DND-41 (cell line): ENCODE measurements around the gene TMEM214.

Experiments used
- ATAC-seq: fragments of 200-7000 bp; cut with Tn5 transposase; 3 replicates; pipeline ENCODE4 v1.9.1; 2021; ENCODE audit warnings: low read depth; ENCODE audit not compliant: insufficient read depth
- DNase-seq: peaks from one replicate; pipeline ENCODE4 v3.0.0-alpha.2; 2020
- H2AFZ ChIP-seq: 2 replicates; pipeline ENCODE4 v1.6.0; 2012; ENCODE audit warnings: low read depth, low read length
- H3K27ac ChIP-seq: 2 replicates; pipeline ENCODE4 v1.5.1; 2012; ENCODE audit warnings: low read length, inconsistent platforms
- H3K27me3 ChIP-seq: fragments of 200-600 bp; sonication (generic); 2 replicates; pipeline ENCODE4 v1.6.0; 2012; ENCODE audit warnings: low read length, mild to moderate bottlenecking, inconsistent platforms; ENCODE audit not compliant: insufficient read depth, poor library complexity
- H3K36me3 ChIP-seq: 2 replicates; pipeline ENCODE4 v1.5.1; 2012; ENCODE audit warnings: low read length, inconsistent platforms; ENCODE audit not compliant: insufficient read depth
- H3K4me1 ChIP-seq: 2 replicates; pipeline ENCODE4 v1.5.1; 2012; ENCODE audit warnings: mild to moderate bottlenecking, low read length; ENCODE audit not compliant: insufficient read depth
- H3K4me2 ChIP-seq: 2 replicates; pipeline ENCODE4 v1.6.0; 2012; ENCODE audit warnings: mild to moderate bottlenecking, moderate library complexity, low read length, inconsistent platforms; ENCODE audit not compliant: insufficient read depth
- H3K4me3 ChIP-seq, 2 experiments: fragments of 200-600 bp in 1 of 2; shearing (Covaris generic) in 1 of 2; 2 replicates each; pipeline ENCODE4 v1.5.1; 2012 to 2016; ENCODE audit warnings: inconsistent platforms in 2 of 2, low read length in 2 of 2, mild to moderate bottlenecking in 2 of 2, low read depth in 1 of 2, moderate library complexity in 1 of 2
- H3K79me2 ChIP-seq: 2 replicates; pipeline ENCODE4 v1.6.0; 2012; ENCODE audit warnings: low read length, inconsistent platforms; ENCODE audit not compliant: insufficient read depth
- H3K9ac ChIP-seq: 2 replicates; pipeline ENCODE4 v1.6.0; 2012; ENCODE audit warnings: low read depth, mild to moderate bottlenecking, inconsistent platforms, low read length, moderate library complexity
- H3K9me3 ChIP-seq: 2 replicates; pipeline ENCODE4 v1.5.1; 2012; ENCODE audit warnings: low read length, moderate library complexity, mild to moderate bottlenecking, inconsistent platforms; ENCODE audit not compliant: insufficient read depth, severe bottlenecking
- H4K20me1 ChIP-seq: 2 replicates; pipeline ENCODE4 v1.6.0; 2012; ENCODE audit warnings: low read length; ENCODE audit not compliant: insufficient read depth
- CTCF ChIP-seq: IDR thresholded peaks from 2 replicates; pipeline ENCODE4 v1.5.1; 2012; ENCODE audit warnings: borderline replicate concordance, low read length, moderate library complexity, mild to moderate bottlenecking; ENCODE audit not compliant: poor library complexity, severe bottlenecking; ENCODE audit errors: extremely low read depth
- EZH2 ChIP-seq: IDR thresholded peaks from 3 replicates; pipeline ENCODE4 v1.6.1; 2012; ENCODE audit warnings: borderline replicate concordance, low read depth, mild to moderate bottlenecking, moderate library complexity, low read length, inconsistent platforms; ENCODE audit not compliant: severe bottlenecking

The TMEM214 gene

GRCh38 chr2:27000228-27000627, 32.5 kb upstream of the TMEM214 start:
- H3K27me3 ChIP-seq, result peaks cover 10% of the 10 kb centered on the region
- no peak overlapping the region for H3K4me2 ChIP-seq
- DNase-seq, result no peak
- no peak overlapping the region for H3K27ac ChIP-seq
- no peak for ATAC-seq
- H2AFZ ChIP-seq, result no peak overlapping the region
- H3K9ac ChIP-seq, result no peak overlapping the region
- no peaks in the 10 kb centered on the region for H3K9me3 ChIP-seq
- no peaks in the 10 kb centered on the region for H3K4me1 ChIP-seq
- TF ChIP-seq CTCF, result no peak
- TF ChIP-seq EZH2, result no peak
- H4K20me1 ChIP-seq, result no peaks in the 10 kb centered on the region
- H3K36me3 ChIP-seq, result no peaks in the 10 kb centered on the region
- no peak overlapping the region for H3K4me3 ChIP-seq
- H3K79me2 ChIP-seq, result no peaks in the 10 kb centered on the region

GRCh38 chr2:27000995-27001394, 31.8 kb upstream of the TMEM214 start:
- H3K4me2 ChIP-seq, result no peak overlapping the region
- H3K27ac ChIP-seq, result no peak overlapping the region
- ATAC-seq (no peak), DNase-seq (no peak)
- no peaks in the 10 kb centered on the region for H3K4me1 ChIP-seq
- H3K79me2 ChIP-seq, result no peaks in the 10 kb centered on the region
- no peak overlapping the region for H3K4me3 ChIP-seq
- peaks cover 10% of the 10 kb centered on the region for H3K27me3 ChIP-seq
- no peaks in the 10 kb centered on the region for H3K9me3 ChIP-seq
- H3K9ac ChIP-seq, result no peak overlapping the region
- H2AFZ ChIP-seq, result no peak overlapping the region
- no peaks in the 10 kb centered on the region for H3K36me3 ChIP-seq
- TF ChIP-seq CTCF (no peak), EZH2 (no peak)
- no peaks in the 10 kb centered on the region for H4K20me1 ChIP-seq

DNA sequence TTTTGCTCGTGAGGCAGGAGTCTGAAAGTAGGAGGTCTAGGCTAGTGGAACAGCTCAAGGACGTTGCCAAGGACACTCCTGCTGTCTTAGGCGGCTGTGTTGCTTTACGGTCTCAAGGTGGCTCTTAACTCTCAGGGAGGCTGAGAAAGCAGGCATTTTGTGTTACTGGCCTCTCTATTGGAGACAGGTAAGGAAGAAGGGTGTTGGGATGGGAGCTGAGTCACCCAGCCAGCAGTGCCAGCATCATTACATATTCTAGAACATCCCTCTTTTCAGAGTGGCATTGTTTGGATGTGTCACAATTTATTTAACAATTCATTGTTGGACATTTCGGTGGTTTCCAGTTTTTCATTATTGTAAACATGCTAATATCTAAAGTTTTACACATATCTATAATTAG, 30.8 kb upstream of the TMEM214 start:
- no peak for ATAC-seq
- no peak overlapping the region for H3K9ac ChIP-seq
- no peak overlapping the region for H3K27ac ChIP-seq

More for the DNA sequence above, 30.8 kb upstream of the TMEM214 start:
- Histone ChIP-seq H3K36me3 (no peaks in the 10 kb centered on the region), H3K9me3 (no peaks in the 10 kb centered on the region), H4K20me1 (no peaks in the 10 kb centered on the region), H3K27me3 (peaks cover 14% of the 10 kb centered on the region), H3K4me1 (no peaks in the 10 kb centered on the region), H2AFZ (no peak overlapping the region), H3K4me3 (no peak overlapping the region), H3K79me2 (no peaks in the 10 kb centered on the region), H3K4me2 (no peak overlapping the region)
- no peak for DNase-seq
- TF ChIP-seq EZH2, result no peak
- TF ChIP-seq CTCF, result no peak
